VCaP (cell line): ENCODE measurements around the gene CREB3L2.
A peak's percentile ranks its signal among the peaks of the same experiment; 100 is the strongest.

Experiments
- H3K27ac ChIP-seq: fragments of 450-650 bp; 2 replicates; pipeline ENCODE4 v1.5.1; 2017
- CTCF ChIP-seq: fragments of 450-650 bp; conservative IDR thresholded peaks from 2 replicates; pipeline ENCODE4 v1.5.1; 2017; ENCODE audit warnings: mild to moderate bottlenecking, moderate library complexity

The CREB3L2 gene

GRCh38 chr7:138008588-138009349 lies 6.9 kb upstream of the CREB3L2 start:
- H3K27ac ChIP-seq, result peak overlapping the region; percentile 57

GRCh38 chr7:138008019-138008587 lies 6.2 kb upstream of the CREB3L2 start:
- H3K27ac ChIP-seq, result peak overlapping the region; percentile 57
- no peak for TF ChIP-seq CTCF

More at GRCh38 chr7:138008588-138009349, 6.9 kb upstream of the CREB3L2 start:
- TF ChIP-seq CTCF, result peak; percentile 94

GRCh38 chr7:138006106-138006505 lies 4.2 kb upstream of the CREB3L2 start:
- no peak for TF ChIP-seq CTCF
- no peak overlapping the region for H3K27ac ChIP-seq

- H3K27ac ChIP-seq, result no peak overlapping the region
- no peak for TF ChIP-seq CTCF
Measured at GRCh38 chr7:138004936-138005335, 3.0 kb upstream of the CREB3L2 start.

GRCh38 chr7:138004046-138004445 lies 2.2 kb upstream of the CREB3L2 start:
- no peak for TF ChIP-seq CTCF

GRCh38 chr7:138002828-138003189 lies 923 bp upstream of the CREB3L2 start:
- TF ChIP-seq CTCF, result no peak
- peak overlapping the region; percentile 19; the same call in 1 of the 2 replicates for H3K27ac ChIP-seq

More at GRCh38 chr7:138004046-138004445, 2.2 kb upstream of the CREB3L2 start:
- no peak overlapping the region for H3K27ac ChIP-seq

GRCh38 chr7:138002096-138002827 lies 376 bp upstream of the CREB3L2 start:
- TF ChIP-seq CTCF, result peak; percentile 97
- peak overlapping the region; percentile 78 for H3K27ac ChIP-seq
